DND-41 (cell line): Measurements from ENCODE around the gene HGF.
"Not testable (repeated sequence)": the region's sequence is repeated elsewhere in the genome, so short reads cannot be mapped to it uniquely, and the experiment has no call there.

Experiments
- ATAC-seq: fragments of 200-7000 bp; cut with Tn5 transposase; 3 replicates; pipeline ENCODE4 v1.9.1; 2021; ENCODE audit warnings: low read depth; ENCODE audit not compliant: insufficient read depth
- DNase-seq: peaks from one replicate; pipeline ENCODE4 v3.0.0-alpha.2; 2020
- H2AFZ ChIP-seq: 2 replicates; pipeline ENCODE4 v1.6.0; 2012; ENCODE audit warnings: low read depth, low read length
- H3K27ac ChIP-seq: 2 replicates; pipeline ENCODE4 v1.5.1; 2012; ENCODE audit warnings: low read length, inconsistent platforms
- H3K27me3 ChIP-seq: fragments of 200-600 bp; sonication (generic); 2 replicates; pipeline ENCODE4 v1.6.0; 2012; ENCODE audit warnings: low read length, mild to moderate bottlenecking, inconsistent platforms; ENCODE audit not compliant: insufficient read depth, poor library complexity
- H3K36me3 ChIP-seq: 2 replicates; pipeline ENCODE4 v1.5.1; 2012; ENCODE audit warnings: low read length, inconsistent platforms; ENCODE audit not compliant: insufficient read depth
- H3K4me1 ChIP-seq: 2 replicates; pipeline ENCODE4 v1.5.1; 2012; ENCODE audit warnings: mild to moderate bottlenecking, low read length; ENCODE audit not compliant: insufficient read depth
- H3K4me2 ChIP-seq: 2 replicates; pipeline ENCODE4 v1.6.0; 2012; ENCODE audit warnings: mild to moderate bottlenecking, moderate library complexity, low read length, inconsistent platforms; ENCODE audit not compliant: insufficient read depth
- H3K4me3 ChIP-seq, 2 experiments: fragments of 200-600 bp in 1 of 2; shearing (Covaris generic) in 1 of 2; 2 replicates each; pipeline ENCODE4 v1.5.1; 2012 to 2016; ENCODE audit warnings: inconsistent platforms in 2 of 2, low read length in 2 of 2, mild to moderate bottlenecking in 2 of 2, low read depth in 1 of 2, moderate library complexity in 1 of 2
- H3K79me2 ChIP-seq: 2 replicates; pipeline ENCODE4 v1.6.0; 2012; ENCODE audit warnings: low read length, inconsistent platforms; ENCODE audit not compliant: insufficient read depth
- H3K9ac ChIP-seq: 2 replicates; pipeline ENCODE4 v1.6.0; 2012; ENCODE audit warnings: low read depth, mild to moderate bottlenecking, inconsistent platforms, low read length, moderate library complexity
- H3K9me3 ChIP-seq: 2 replicates; pipeline ENCODE4 v1.5.1; 2012; ENCODE audit warnings: low read length, moderate library complexity, mild to moderate bottlenecking, inconsistent platforms; ENCODE audit not compliant: insufficient read depth, severe bottlenecking
- H4K20me1 ChIP-seq: 2 replicates; pipeline ENCODE4 v1.6.0; 2012; ENCODE audit warnings: low read length; ENCODE audit not compliant: insufficient read depth
- EZH2 ChIP-seq: IDR thresholded peaks from 3 replicates; pipeline ENCODE4 v1.6.1; 2012; ENCODE audit warnings: borderline replicate concordance, low read depth, mild to moderate bottlenecking, moderate library complexity, low read length, inconsistent platforms; ENCODE audit not compliant: severe bottlenecking
- TF ChIP-seq, protein P1 (sequence below): IDR thresholded peaks from 2 replicates; pipeline ENCODE4 v1.5.1; 2012; ENCODE audit warnings: borderline replicate concordance, low read length, moderate library complexity, mild to moderate bottlenecking; ENCODE audit not compliant: poor library complexity, severe bottlenecking; ENCODE audit errors: extremely low read depth

HGF gene

DNA sequence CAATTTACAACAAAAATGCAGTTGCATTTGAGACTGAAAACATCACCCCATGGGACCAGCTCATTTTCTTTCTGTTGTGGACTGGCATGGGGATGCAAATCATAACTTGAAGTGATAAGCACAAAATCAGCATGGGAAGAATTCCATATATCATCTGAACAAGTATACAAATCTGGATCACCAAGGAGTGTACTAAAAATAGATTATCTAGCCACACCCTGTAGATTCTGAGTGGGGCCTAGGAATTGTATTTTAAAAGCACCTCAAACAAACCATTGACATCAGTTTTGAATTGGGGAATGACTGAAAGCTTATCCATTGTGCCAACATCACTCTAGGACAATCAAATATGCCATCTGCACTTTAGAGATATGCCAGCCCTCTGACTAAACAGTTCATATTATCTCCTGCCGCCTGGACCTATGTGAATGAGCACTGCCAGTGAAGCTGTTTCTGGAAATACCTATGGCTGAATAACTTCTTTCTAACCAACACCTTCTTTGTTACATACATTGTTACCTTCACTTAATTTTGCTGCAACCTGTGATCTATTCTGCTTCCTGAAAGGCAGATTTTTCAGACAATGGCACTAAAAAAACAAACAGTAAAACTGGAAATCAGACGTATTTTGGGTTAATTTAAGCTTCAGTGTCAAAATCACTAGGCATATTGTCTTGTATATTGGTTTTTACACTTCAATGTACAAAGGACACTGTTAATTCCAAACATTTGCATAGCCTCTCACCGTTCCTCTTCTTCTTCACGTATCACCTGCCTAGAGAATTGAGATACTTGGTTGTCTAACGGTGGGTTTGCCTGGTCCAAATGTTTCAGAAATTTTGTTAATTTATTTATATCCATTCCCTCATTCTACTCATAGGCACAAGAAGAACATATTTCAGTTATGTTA is 42.4 kb upstream of the HGF start:
- Histone ChIP-seq H3K27me3 (no peaks in the 10 kb centered on the region), H3K36me3 (no peaks in the 10 kb centered on the region), H3K27ac (no peak overlapping the region), H3K9me3 (no peaks in the 10 kb centered on the region), H3K4me1 (no peaks in the 10 kb centered on the region), H3K4me3 (no peak overlapping the region), H3K4me2 (no peak overlapping the region), H4K20me1 (no peaks in the 10 kb centered on the region), H2AFZ (no peak overlapping the region), H3K9ac (no peak overlapping the region), H3K79me2 (no peaks in the 10 kb centered on the region)
- TF ChIP-seq, protein P1, sequence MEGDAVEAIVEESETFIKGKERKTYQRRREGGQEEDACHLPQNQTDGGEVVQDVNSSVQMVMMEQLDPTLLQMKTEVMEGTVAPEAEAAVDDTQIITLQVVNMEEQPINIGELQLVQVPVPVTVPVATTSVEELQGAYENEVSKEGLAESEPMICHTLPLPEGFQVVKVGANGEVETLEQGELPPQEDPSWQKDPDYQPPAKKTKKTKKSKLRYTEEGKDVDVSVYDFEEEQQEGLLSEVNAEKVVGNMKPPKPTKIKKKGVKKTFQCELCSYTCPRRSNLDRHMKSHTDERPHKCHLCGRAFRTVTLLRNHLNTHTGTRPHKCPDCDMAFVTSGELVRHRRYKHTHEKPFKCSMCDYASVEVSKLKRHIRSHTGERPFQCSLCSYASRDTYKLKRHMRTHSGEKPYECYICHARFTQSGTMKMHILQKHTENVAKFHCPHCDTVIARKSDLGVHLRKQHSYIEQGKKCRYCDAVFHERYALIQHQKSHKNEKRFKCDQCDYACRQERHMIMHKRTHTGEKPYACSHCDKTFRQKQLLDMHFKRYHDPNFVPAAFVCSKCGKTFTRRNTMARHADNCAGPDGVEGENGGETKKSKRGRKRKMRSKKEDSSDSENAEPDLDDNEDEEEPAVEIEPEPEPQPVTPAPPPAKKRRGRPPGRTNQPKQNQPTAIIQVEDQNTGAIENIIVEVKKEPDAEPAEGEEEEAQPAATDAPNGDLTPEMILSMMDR = no peak
- TF ChIP-seq EZH2 = no peak
- DNase-seq (no peak), ATAC-seq (no peak)

DNA sequence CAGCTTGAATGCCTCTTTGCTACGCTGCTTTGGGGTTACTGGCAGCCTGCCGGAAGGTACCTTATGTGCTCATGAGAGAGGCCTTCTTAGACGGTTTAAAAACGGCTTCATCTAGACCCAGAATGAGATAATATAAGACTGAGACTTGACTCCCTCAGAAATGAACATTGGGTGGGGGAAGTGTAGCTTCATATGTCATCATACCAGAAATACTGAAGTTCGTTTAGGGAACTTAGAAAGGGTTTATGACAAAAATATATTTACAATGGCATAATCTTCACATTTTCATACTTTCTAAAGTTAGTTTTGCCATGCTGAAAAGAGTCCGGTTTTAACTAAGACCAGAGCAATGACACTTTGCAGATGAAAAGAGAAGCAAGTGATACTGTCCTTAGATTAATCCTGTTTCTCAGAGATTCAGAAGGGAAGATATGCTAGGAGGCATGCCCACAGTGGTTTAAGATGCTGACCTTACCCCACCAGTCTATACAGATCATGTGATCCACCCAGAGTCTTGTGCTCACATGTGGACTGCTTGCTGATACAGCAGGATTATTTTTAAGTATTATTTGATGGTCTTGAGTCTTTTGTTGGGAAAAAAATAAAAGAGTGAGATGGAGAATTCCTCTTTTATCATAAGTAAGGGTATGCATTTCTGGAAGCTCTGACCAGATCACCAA is 40.8 kb upstream of the HGF start:
- H3K4me1 ChIP-seq = no peaks in the 10 kb centered on the region
- ATAC-seq = no peak

DNA sequence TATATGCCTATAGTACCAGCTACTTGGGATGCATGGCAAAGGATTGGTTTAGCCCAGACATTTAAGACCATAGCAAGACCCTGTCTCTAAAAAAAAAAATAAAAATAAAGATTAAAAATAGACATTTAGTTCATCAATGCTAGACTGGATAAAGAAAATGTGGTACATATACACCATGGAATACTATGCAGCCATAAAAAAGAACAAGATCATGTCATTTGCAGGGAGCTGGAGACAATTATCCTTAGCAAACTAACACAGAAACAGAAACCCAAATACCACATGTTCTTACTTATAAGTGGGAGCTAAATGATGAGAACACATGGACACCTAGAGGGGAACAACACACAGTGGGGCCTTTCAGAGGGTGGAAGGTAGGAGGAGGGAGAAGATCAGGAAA is 38.5 kb upstream of the HGF start:
- not testable (repeated sequence) for H3K79me2 ChIP-seq, H3K9me3 ChIP-seq, H3K4me3 ChIP-seq, H3K4me2 ChIP-seq, H3K27me3 ChIP-seq, DNase-seq, H4K20me1 ChIP-seq, H3K4me1 ChIP-seq, H2AFZ ChIP-seq, H3K9ac ChIP-seq, ATAC-seq, H3K27ac ChIP-seq, H3K36me3 ChIP-seq

More for the DNA sequence above, 40.8 kb upstream of the HGF start:
- no peak overlapping the region for H3K4me3 ChIP-seq
- no peak for DNase-seq
- no peak overlapping the region for H3K27ac ChIP-seq
- H3K9ac ChIP-seq = no peak overlapping the region
- no peaks in the 10 kb centered on the region for H3K79me2 ChIP-seq
- no peak for TF ChIP-seq EZH2
- TF ChIP-seq, protein P1 = no peak
- H3K9me3 ChIP-seq = no peaks in the 10 kb centered on the region
- no peak overlapping the region for H3K4me2 ChIP-seq
- H3K36me3 ChIP-seq = no peaks in the 10 kb centered on the region
- no peaks in the 10 kb centered on the region for H4K20me1 ChIP-seq
- no peak overlapping the region for H2AFZ ChIP-seq
- no peaks in the 10 kb centered on the region for H3K27me3 ChIP-seq

DNA sequence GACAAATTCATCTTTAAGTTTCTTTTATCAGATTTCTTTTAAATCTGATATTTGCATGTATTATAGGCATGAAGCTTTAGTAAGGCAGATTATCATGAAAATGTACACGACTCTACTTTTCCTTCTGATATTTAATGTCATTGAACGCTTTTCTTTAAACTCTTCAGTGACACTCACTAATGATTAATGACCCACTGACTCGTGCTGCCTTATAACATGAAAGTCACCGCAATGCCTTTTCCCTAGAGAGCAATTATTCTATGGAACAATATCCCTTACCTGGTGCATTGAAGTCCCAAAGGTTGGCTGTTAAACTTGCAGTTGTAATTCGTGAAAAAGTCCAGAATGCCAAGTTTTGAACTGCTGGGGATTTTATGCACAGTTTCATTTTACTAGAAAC is 33.4 kb upstream of the HGF start:
- H3K27me3 ChIP-seq = no peaks in the 10 kb centered on the region
- H2AFZ ChIP-seq = no peak overlapping the region
- H3K9me3 ChIP-seq = no peaks in the 10 kb centered on the region
- H3K4me1 ChIP-seq = no peaks in the 10 kb centered on the region
- no peaks in the 10 kb centered on the region for H4K20me1 ChIP-seq
- H3K36me3 ChIP-seq = no peaks in the 10 kb centered on the region
- DNase-seq (no peak), ATAC-seq (no peak)
- H3K4me2 ChIP-seq = no peak overlapping the region
- no peak overlapping the region for H3K4me3 ChIP-seq
- TF ChIP-seq EZH2 = no peak
- TF ChIP-seq, protein P1 = no peak
- H3K9ac ChIP-seq = no peak overlapping the region
- H3K79me2 ChIP-seq = no peaks in the 10 kb centered on the region
- no peak overlapping the region for H3K27ac ChIP-seq
